ENCODE results near the gene KCNB1. TPM values are rescaled to one million over a fixed set of nuclear protein-coding genes. Genes with fewer than 3 reads are reported as not detected.

Gene KCNB1
- total RNA-seq, 1 donor from 2014 or later = not detected

DNA sequence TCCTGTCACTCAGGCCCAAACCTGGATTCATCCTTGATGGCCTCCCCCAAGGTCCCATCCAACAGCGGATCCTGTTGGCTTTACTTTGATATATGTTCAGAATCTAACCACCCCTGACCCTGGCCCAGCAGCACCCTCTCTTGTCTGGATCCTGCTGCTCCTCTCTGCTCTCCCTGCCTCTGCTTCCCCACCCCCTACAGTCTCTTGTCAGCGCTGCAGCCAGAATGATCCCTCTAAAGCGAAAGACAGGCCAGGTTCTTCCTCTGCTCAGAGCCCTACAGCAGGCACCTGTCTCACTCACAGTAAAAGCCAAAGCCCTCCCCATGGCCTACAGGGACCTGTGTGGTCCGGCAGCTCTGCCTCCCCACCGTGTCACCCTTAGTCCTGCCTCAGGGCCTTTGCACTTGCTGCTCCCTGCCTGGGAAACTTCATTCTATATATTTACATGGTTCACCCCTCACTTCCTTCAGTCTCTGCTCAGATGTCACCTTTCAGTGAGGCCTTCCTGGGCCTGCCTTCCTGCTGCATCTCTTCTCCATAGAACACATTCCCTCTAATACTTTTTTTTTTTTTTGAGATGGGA lies 37.4 kb upstream of the KCNB1 start:
- no peaks in the 10 kb centered on the region for H3K27me3 ChIP-seq (ENCODE audit: control insufficient read depth, insufficient read depth, low read length)
- FAIRE-seq (no peak), DNase-seq (ENCODE audit: low read depth) (no peak)
- H3K4me3 ChIP-seq (ENCODE audit: low read depth, low read length) = no peak overlapping the region
- H3K36me3 ChIP-seq (ENCODE audit: control insufficient read depth, insufficient read depth, low read length) = no peaks in the 10 kb centered on the region
- TF ChIP-seq, protein P1, sequence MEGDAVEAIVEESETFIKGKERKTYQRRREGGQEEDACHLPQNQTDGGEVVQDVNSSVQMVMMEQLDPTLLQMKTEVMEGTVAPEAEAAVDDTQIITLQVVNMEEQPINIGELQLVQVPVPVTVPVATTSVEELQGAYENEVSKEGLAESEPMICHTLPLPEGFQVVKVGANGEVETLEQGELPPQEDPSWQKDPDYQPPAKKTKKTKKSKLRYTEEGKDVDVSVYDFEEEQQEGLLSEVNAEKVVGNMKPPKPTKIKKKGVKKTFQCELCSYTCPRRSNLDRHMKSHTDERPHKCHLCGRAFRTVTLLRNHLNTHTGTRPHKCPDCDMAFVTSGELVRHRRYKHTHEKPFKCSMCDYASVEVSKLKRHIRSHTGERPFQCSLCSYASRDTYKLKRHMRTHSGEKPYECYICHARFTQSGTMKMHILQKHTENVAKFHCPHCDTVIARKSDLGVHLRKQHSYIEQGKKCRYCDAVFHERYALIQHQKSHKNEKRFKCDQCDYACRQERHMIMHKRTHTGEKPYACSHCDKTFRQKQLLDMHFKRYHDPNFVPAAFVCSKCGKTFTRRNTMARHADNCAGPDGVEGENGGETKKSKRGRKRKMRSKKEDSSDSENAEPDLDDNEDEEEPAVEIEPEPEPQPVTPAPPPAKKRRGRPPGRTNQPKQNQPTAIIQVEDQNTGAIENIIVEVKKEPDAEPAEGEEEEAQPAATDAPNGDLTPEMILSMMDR (IDR thresholded peaks at IDR 0.05; ENCODE audit: insufficient read depth, low read length, severe bottlenecking) = no peak

DNA sequence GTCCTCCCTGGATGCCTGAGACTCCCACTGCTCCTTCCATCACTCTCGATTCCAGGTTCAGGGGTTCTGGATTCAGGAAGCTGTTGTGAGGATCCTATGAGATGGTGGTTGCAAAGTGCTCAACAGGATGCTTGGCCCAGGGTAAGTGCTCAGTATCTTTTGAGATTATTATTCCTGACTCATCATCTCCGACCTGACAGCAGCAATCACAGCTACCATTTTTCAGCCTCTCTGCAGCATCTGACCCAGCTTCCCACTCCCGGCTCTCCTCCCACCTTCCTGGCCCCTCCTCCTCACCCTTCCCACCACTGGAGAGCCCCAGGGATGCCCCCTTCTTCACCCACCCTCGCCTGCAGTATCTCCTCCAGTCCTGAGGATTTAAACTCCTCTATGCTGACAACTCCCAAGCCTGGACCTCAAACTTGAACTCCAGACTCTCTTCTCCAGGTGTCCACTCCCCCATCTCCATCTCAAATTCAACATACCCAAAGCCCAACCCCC lies 36.8 kb upstream of the KCNB1 start:
- no peak overlapping the region for H3K4me3 ChIP-seq (ENCODE audit: low read depth, low read length)
- FAIRE-seq (no peak), DNase-seq (ENCODE audit: low read depth) (no peak)

DNA sequence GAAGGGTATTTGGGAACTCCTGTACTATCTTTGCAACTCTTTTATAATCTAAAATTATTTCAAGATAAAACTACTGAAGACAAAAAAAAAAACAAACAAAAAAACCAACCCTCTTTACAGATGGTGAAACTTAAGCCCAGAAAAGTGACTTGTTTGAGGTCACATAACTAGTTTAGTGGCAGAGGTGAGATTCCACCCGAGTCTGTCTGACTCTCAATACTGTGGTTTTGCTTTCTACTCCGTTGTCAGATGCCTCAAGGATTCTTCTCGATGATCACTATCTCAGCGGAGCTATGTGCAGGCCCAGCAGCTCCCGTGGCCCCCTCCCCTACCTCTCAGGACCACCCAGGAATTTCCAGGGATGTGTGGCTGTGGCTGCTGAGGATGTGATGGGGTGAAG lies 36.1 kb upstream of the KCNB1 start:
- FAIRE-seq = no peak
- TF ChIP-seq, protein P1 (IDR thresholded peaks at IDR 0.05; ENCODE audit: insufficient read depth, low read length, severe bottlenecking) = no peak
- Histone ChIP-seq H3K27me3 (ENCODE audit: control insufficient read depth, insufficient read depth, low read length) (no peaks in the 10 kb centered on the region), H3K4me3 (ENCODE audit: low read depth, low read length) (no peak overlapping the region), H3K36me3 (ENCODE audit: control insufficient read depth, insufficient read depth, low read length) (no peaks in the 10 kb centered on the region)
- DNase-seq (ENCODE audit: low read depth) = no peak

More for the DNA sequence above, 36.8 kb upstream of the KCNB1 start:
- no peaks in the 10 kb centered on the region for H3K36me3 ChIP-seq (ENCODE audit: control insufficient read depth, insufficient read depth, low read length)
- TF ChIP-seq, protein P1 (IDR thresholded peaks at IDR 0.05; ENCODE audit: insufficient read depth, low read length, severe bottlenecking) = no peak
- H3K27me3 ChIP-seq (ENCODE audit: control insufficient read depth, insufficient read depth, low read length) = no peaks in the 10 kb centered on the region

DNA sequence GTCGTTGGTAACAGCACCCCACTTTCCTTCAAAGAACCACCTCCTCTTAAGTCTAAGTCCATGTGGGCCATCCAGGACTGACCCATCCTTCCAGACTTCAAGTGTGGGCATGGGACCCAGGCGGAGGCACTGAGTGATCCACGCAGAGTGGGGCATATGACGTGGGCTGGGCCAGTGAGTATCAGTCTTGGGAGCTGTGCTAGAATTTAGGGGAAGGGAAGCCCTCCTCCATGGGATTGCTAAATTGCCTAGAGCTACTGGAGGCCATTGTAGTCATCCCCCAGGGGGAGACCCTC lies 35.3 kb upstream of the KCNB1 start:
- H3K4me3 ChIP-seq (ENCODE audit: low read depth, low read length) = no peak overlapping the region
- H3K36me3 ChIP-seq (ENCODE audit: control insufficient read depth, insufficient read depth, low read length) = no peaks in the 10 kb centered on the region
- no peaks in the 10 kb centered on the region for H3K27me3 ChIP-seq (ENCODE audit: control insufficient read depth, insufficient read depth, low read length)
- TF ChIP-seq, protein P1 (IDR thresholded peaks at IDR 0.05; ENCODE audit: insufficient read depth, low read length, severe bottlenecking) = no peak
- no peak for DNase-seq (ENCODE audit: low read depth)
- FAIRE-seq = no peak

DNA sequence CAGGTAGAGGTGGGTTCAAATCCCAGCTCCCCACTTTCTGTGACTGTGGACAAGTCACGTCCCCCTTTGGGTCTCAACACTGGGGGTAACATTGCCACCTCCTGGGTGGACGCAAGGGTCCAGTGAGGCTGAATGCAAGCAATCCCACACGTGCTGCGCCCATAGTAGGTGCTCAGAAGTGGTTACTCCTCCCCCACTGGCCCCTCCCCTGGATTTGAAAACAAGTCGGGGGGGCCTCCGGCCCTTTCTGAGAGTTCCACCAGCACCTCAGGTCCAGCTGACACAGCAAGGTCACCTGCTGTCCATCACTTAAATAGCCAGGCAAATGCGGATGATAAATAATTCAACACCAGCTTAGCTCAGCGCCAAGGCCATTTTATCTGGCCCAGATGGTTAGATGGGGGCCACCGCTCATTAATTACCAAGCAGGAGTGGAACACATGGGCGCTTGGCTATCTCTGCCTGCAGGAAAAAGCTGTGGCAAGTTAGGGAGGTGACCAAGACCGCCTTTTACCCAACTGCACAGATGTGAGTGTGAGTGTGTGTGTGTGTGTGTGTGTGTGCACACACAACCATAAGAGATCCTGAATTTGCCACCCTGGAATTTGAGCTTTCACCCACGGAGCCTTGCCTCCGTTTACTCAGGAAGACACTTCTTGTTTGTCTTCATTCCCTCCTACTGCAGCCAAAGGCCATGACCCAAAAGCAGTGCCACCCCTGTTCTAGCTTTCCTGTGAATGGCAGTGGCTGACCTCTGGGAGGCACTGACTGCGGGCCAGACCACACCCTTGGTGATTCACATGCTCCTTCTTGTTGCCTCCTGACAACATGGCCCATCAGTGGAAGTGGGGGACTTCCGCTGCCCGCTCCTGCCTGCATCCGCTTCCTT lies 34.7 kb upstream of the KCNB1 start:
- no peak for FAIRE-seq

More for the DNA sequence above, 34.7 kb upstream of the KCNB1 start:
- TF ChIP-seq, protein P1 (IDR thresholded peaks at IDR 0.05; ENCODE audit: insufficient read depth, low read length, severe bottlenecking) = no peak
- no peak for DNase-seq (ENCODE audit: low read depth)
- no peaks in the 10 kb centered on the region for H3K27me3 ChIP-seq (ENCODE audit: control insufficient read depth, insufficient read depth, low read length)
- H3K36me3 ChIP-seq (ENCODE audit: control insufficient read depth, insufficient read depth, low read length) = no peaks in the 10 kb centered on the region
- no peak overlapping the region for H3K4me3 ChIP-seq (ENCODE audit: low read depth, low read length)

Data from bronchial epithelial cell (primary cell).